Muscle of leg (tissue), 11 donors: ENCODE results near the gene RRAD. TPM values are rescaled to one million over a fixed set of nuclear protein-coding genes. Genes with fewer than 3 reads are reported as not detected.

Experiments used
- DNase-seq: peaks from one replicate; pipeline ENCODE4 v3.0.0; 2013
- H3K27ac ChIP-seq: one replicate; pipeline ENCODE4 v1.5.1; 2013; ENCODE audit warnings: mild to moderate bottlenecking, low read length, control low read depth
- H3K27me3 ChIP-seq: one replicate; pipeline ENCODE4 v1.6.1; 2013; ENCODE audit warnings: low read length; ENCODE audit not compliant: control insufficient read depth, insufficient read depth
- H3K36me3 ChIP-seq: one replicate; pipeline ENCODE4 v1.6.1; 2013; ENCODE audit warnings: low read length; ENCODE audit not compliant: control insufficient read depth, insufficient read depth
- H3K4me1 ChIP-seq: one replicate; pipeline ENCODE4 v1.6.1; 2013; ENCODE audit warnings: low read length; ENCODE audit not compliant: control insufficient read depth, insufficient read depth
- H3K4me3 ChIP-seq: one replicate; pipeline ENCODE4 v1.5.1; 2013; ENCODE audit warnings: low read length, control low read depth
- H3K9me3 ChIP-seq: replicated peaks from 2 replicates; pipeline ENCODE4 v1.6.1; 2013; ENCODE audit warnings: low read depth, low read length; ENCODE audit not compliant: control insufficient read depth
- WGBS: methylation state at CpG from one replicate; pipeline ENCODE4 v1.1.5; 2013; ENCODE audit warnings: missing lambda C conversion rate; ENCODE audit not compliant: insufficient coverage; 5-methylcytosine and 5-hydroxymethylcytosine counted together
- polyA plus RNA-seq, 8 donors: library from polyadenylated mRNA; unstranded; fragments of 120-200 nt; gene quantifications; one replicate each; pipeline versions ENCODE4 v1.2.1 to v1.2.3, GENCODE V29; 2013; ENCODE audit warnings: inconsistent platforms in 1 of 8, low replicate concordance in 1 of 8; ENCODE audit not compliant: insufficient read length in 8 of 8, insufficient read depth in 1 of 8
- total RNA-seq: library from RNA; stranded (reverse); fragments of 120-200 nt; gene quantifications from one replicate; pipeline ENCODE4 v1.2.4, GENCODE V29; 2013

Gene RRAD
- total and polyA plus RNA-seq, 9 donors: 6.0 to 10.7 (median 8.3) TPM

- H3K4me3 ChIP-seq: no peak overlapping the region
- H3K4me1 ChIP-seq: peaks cover 6% of the 10 kb centered on the region
- no CpG with 5 or more reads among the region's 3 CpGs for WGBS
- H3K27ac ChIP-seq: no peak overlapping the region
- H3K27me3 ChIP-seq: peaks cover 11% of the 10 kb centered on the region
- no peaks in the 10 kb centered on the region for H3K9me3 ChIP-seq
- DNase-seq: no peak
- no peaks in the 10 kb centered on the region for H3K36me3 ChIP-seq
Observed at GRCh38 chr16:66871840-66872239, 53.5 kb downstream of the RRAD start.

Other genes starting within 250 kb of the RRAD start
- 8.1 TPM for gene CMTM4, start 228.8 kb downstream of the RRAD start, total RNA-seq
- gene CMTM4, start 228.8 kb downstream of the RRAD start, polyA plus RNA-seq: 10 to 100 TPM in 5 of 8 donors, 1 to 10 TPM in 3; 7.5 to 15.5 (median 10.5) TPM
- gene DYNC1LI2, start 173.9 kb downstream of the RRAD start, total RNA-seq: 76.3 TPM
- gene DYNC1LI2, start 173.9 kb downstream of the RRAD start, polyA plus RNA-seq: 100 to 1,000 TPM in 1 of 8 donors, 10 to 100 TPM in 7; 61.0 to 102 (median 78.8) TPM
- not detected for gene TERB1, start 124.0 kb downstream of the RRAD start, total RNA-seq
- under 1 TPM in 3 of 8 donors, not detected in 5; 0.10 to 0.21 (median 0.11) TPM for gene TERB1, start 124.0 kb downstream of the RRAD start, polyA plus RNA-seq
- gene NAE1, start 94.6 kb downstream of the RRAD start, total RNA-seq: 41.8 TPM
- gene NAE1, start 94.6 kb downstream of the RRAD start, polyA plus RNA-seq: 10 to 100 TPM; 32.8 to 47.3 (median 40.1) TPM
- gene CA7, start 81.1 kb downstream of the RRAD start, total RNA-seq: not detected
- gene CA7, start 81.1 kb downstream of the RRAD start, polyA plus RNA-seq: under 1 TPM in 1 of 8 donors, not detected in 7; 0.12 TPM
- 2.7 TPM for gene PDP2, start 45.0 kb downstream of the RRAD start, total RNA-seq
- 1 to 10 TPM; 1.9 to 2.6 (median 2.3) TPM for gene PDP2, start 45.0 kb downstream of the RRAD start, polyA plus RNA-seq
- gene CDH16, start 6.7 kb downstream of the RRAD start, total RNA-seq: 0.04 TPM
- 1 to 10 TPM in 1 of 8 donors, under 1 TPM in 5, not detected in 2; 0.08 to 1.7 (median 0.13) TPM for gene CDH16, start 6.7 kb downstream of the RRAD start, polyA plus RNA-seq
- 115 TPM for gene CIAO2B, start 8.9 kb upstream of the RRAD start, total RNA-seq
- 100 to 1,000 TPM in 1 of 8 donors, 10 to 100 TPM in 7; 89.1 to 111 (median 94.2) TPM for gene CIAO2B, start 8.9 kb upstream of the RRAD start, polyA plus RNA-seq
- 26.1 TPM for gene CES2, start 10.0 kb upstream of the RRAD start, total RNA-seq
- 10 to 100 TPM; 27.2 to 36.2 (median 31.4) TPM for gene CES2, start 10.0 kb upstream of the RRAD start, polyA plus RNA-seq
- gene CES3, start 35.7 kb upstream of the RRAD start, total RNA-seq: 0.22 TPM
- gene CES3, start 35.7 kb upstream of the RRAD start, polyA plus RNA-seq: 1 to 10 TPM in 1 of 8 donors, under 1 TPM in 7; 0.05 to 1.3 (median 0.34) TPM
- 2.4 TPM for gene CES4A, start 63.1 kb upstream of the RRAD start, total RNA-seq
- 1 to 10 TPM; 1.5 to 5.3 (median 3.2) TPM for gene CES4A, start 63.1 kb upstream of the RRAD start, polyA plus RNA-seq
- 40.7 TPM for gene CBFB, start 103.6 kb upstream of the RRAD start, total RNA-seq
- 10 to 100 TPM; 31.6 to 70.3 (median 42.3) TPM for gene CBFB, start 103.6 kb upstream of the RRAD start, polyA plus RNA-seq
- 12.9 TPM for gene PHAF1, start 184.4 kb upstream of the RRAD start, total RNA-seq
- gene PHAF1, start 184.4 kb upstream of the RRAD start, polyA plus RNA-seq: 10 to 100 TPM; 16.2 to 22.2 (median 18.1) TPM
- 15.6 TPM for gene B3GNT9, start 225.5 kb upstream of the RRAD start, total RNA-seq
- gene B3GNT9, start 225.5 kb upstream of the RRAD start, polyA plus RNA-seq: 10 to 100 TPM in 6 of 8 donors, 1 to 10 TPM in 2; 7.7 to 18.8 (median 12.3) TPM
- gene TRADD, start 234.4 kb upstream of the RRAD start, total RNA-seq: 4.7 TPM
- gene TRADD, start 234.4 kb upstream of the RRAD start, polyA plus RNA-seq: 1 to 10 TPM; 3.7 to 4.9 (median 4.2) TPM
- gene FBXL8, start 234.4 kb upstream of the RRAD start, total RNA-seq: 2.1 TPM
- 1 to 10 TPM; 1.2 to 3.1 (median 2.2) TPM for gene FBXL8, start 234.4 kb upstream of the RRAD start, polyA plus RNA-seq
- gene HSF4, start 239.2 kb upstream of the RRAD start, total RNA-seq: 3.0 TPM
- 1 to 10 TPM; 2.1 to 4.7 (median 3.5) TPM for gene HSF4, start 239.2 kb upstream of the RRAD start, polyA plus RNA-seq
- 14.7 TPM for gene NOL3, start 245.0 kb upstream of the RRAD start, total RNA-seq
- gene NOL3, start 245.0 kb upstream of the RRAD start, polyA plus RNA-seq: 10 to 100 TPM; 18.4 to 44.7 (median 25.3) TPM